ENCODE results near the gene ARL13B.
"Not testable (repeated sequence)": the region's sequence is repeated elsewhere in the genome, so short reads cannot be mapped to it uniquely, and the experiment has no call there.

ARL13B gene

DNA sequence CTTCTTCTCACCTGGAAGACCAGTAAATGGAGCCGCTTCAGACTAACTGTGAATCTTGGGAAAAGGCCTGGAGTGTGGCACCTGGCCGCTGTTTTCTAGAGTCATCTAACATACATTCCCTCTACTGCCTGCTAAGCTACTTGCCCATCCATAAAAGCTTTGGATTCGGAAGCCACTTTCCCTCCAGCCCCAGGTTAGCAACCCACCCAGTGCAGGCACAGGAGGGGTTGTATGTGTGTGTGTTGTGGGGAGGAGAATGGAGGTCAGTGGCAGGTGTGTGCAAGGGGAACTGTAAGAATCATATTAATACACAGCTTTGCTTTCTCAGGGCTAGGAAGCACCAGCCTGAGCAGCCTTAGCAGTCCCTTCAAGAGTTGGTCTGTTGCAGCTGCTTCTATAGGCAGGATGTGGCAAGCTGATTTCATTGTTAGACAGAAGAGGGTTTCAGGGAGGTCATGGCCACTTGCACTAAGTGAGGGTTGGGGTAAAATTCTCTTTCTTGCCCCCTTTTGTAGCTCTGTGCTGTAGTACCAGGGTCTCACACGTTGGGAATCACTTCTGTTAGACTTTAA, 91.8 kb downstream of the ARL13B start:
- no peaks in the 10 kb centered on the region for H3K36me3 ChIP-seq (ENCODE audit: control insufficient read depth, insufficient read depth, low read length)
- no peak overlapping the region for H3K4me3 ChIP-seq (ENCODE audit: low read length)
- H3K27ac ChIP-seq (ENCODE audit: low read length) = no peak overlapping the region
- no peak for DNase-seq (ENCODE audit: low read depth, low spot score)
- H3K9me3 ChIP-seq (ENCODE audit: control insufficient read depth, insufficient read depth, low read length) = no peaks in the 10 kb centered on the region
- WGBS (ENCODE audit: insufficient coverage, insufficient read length) = no CpG with 5 or more reads among the region's 4 CpGs
- no peaks in the 10 kb centered on the region for H3K4me1 ChIP-seq (ENCODE audit: control insufficient read depth, insufficient read depth, low read length)
- no peaks in the 10 kb centered on the region for H3K27me3 ChIP-seq (ENCODE audit: control insufficient read depth, insufficient read depth, low read length)

DNA sequence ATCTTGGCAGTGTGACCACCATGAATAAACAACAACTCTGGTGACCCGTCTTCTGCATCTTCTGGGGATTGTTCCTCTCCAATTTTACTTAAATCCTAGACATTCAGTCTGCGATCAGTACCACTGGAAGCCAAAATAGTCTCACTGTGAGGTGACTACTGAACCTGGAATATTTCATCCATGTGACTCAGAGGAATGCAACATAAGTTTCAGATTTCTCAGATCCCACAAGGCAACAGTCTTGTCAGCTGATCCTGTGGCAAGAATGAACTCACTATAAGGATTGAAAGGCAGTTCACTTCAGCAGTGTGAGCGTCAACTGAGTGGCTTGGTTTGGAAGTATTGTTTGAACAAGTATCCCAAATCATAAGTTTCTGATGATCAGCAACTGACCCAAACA, 96.1 kb downstream of the ARL13B start:
- no peak overlapping the region for H3K27ac ChIP-seq (ENCODE audit: low read length)
- H3K27me3 ChIP-seq (ENCODE audit: control insufficient read depth, insufficient read depth, low read length) = no peaks in the 10 kb centered on the region
- WGBS (ENCODE audit: insufficient coverage, insufficient read length) = no CpG with 5 or more reads among the region's 3 CpGs
- no peak for DNase-seq (ENCODE audit: low read depth, low spot score)
- H3K36me3 ChIP-seq (ENCODE audit: control insufficient read depth, insufficient read depth, low read length) = no peaks in the 10 kb centered on the region
- H3K4me3 ChIP-seq (ENCODE audit: low read length) = no peak overlapping the region
- H3K9me3 ChIP-seq (ENCODE audit: control insufficient read depth, insufficient read depth, low read length) = no peaks in the 10 kb centered on the region
- H3K4me1 ChIP-seq (ENCODE audit: control insufficient read depth, insufficient read depth, low read length) = peaks cover 2% of the 10 kb centered on the region

DNA sequence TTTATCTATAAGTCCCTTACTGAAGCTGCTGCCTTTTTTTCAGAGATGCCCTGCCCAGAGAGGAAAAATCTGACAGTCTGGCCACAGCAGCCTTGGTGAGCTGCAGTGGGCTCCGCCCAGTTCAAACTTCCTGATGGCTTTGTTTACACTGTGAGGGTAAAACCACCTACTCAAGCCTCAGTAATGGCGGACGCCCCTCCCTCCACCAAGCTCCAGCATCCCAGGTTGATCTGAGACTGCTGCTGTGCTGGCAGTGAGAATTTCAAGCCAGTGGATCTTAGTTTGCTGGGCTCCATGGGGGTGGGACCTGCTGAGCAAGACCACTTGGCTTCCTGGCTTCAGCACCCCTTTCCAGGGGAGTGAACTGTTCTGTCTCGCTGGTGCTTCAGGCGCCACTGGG, 100.6 kb downstream of the ARL13B start:
- DNase-seq (ENCODE audit: low read depth, low spot score); H3K9me3 ChIP-seq (ENCODE audit: control insufficient read depth, insufficient read depth, low read length); H3K4me1 ChIP-seq (ENCODE audit: control insufficient read depth, insufficient read depth, low read length); H3K4me3 ChIP-seq (ENCODE audit: low read length); H3K27me3 ChIP-seq (ENCODE audit: control insufficient read depth, insufficient read depth, low read length); H3K27ac ChIP-seq (ENCODE audit: low read length); H3K36me3 ChIP-seq (ENCODE audit: control insufficient read depth, insufficient read depth, low read length): not testable (repeated sequence)
- WGBS (ENCODE audit: insufficient coverage, insufficient read length) = no CpG with 5 or more reads among the region's 5 CpGs

DNA sequence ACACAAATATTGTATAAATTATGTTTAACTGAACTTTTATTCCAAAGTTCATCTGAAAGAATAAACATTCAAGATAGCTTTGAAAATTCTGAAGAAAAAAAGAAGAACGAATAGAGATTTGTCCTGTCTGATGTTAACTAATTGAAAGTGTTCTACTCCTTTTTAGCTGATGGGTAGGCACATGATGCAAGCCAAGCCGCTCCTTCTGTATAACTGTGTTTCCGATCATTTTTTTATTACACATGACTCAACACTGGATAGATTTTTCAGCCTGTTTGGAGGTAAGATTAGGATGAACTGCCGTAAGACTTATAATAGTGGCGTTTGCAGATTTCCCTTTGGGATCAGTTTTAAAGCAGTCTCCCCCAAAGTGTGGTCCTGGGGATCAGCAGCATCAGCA, 101.9 kb downstream of the ARL13B start:
- no CpG with 5 or more reads among the region's 5 CpGs for WGBS (ENCODE audit: insufficient coverage, insufficient read length)
- Histone ChIP-seq H3K4me3 (ENCODE audit: low read length) (no peak overlapping the region), H3K36me3 (ENCODE audit: control insufficient read depth, insufficient read depth, low read length) (no peaks in the 10 kb centered on the region)

DNA sequence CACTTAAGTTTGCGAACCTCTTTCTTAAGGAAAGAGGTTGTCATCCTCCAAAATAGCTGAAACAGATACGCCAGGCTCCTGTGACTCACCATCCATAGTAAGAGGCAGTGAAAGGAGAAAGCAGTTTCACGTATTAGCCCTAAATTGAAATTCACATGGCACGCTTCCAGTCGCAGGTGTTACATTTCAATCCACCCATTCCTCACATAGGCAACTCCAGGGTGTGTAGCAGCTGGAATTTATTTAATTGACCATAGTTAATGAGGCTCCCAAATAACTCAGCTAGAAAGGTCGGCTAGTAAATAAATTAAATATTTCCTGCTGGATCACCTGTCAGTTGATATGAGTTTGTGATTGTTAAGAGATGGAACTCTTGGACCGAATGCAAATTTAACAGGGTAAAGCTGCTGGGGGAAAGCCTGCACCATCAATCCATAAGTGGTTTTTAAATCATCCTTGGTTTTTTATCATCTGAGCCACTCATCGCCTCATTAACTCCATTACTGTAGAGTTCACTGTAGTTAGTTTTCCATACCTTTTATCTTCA, 102.5 kb downstream of the ARL13B start:
- H3K4me1 ChIP-seq (ENCODE audit: control insufficient read depth, insufficient read depth, low read length) = peaks cover 2% of the 10 kb centered on the region
- H3K36me3 ChIP-seq (ENCODE audit: control insufficient read depth, insufficient read depth, low read length) = no peaks in the 10 kb centered on the region
- no CpG with 5 or more reads among the region's 8 CpGs for WGBS (ENCODE audit: insufficient coverage, insufficient read length)
- H3K4me3 ChIP-seq (ENCODE audit: low read length) = no peak overlapping the region
- no peaks in the 10 kb centered on the region for H3K27me3 ChIP-seq (ENCODE audit: control insufficient read depth, insufficient read depth, low read length)
- H3K27ac ChIP-seq (ENCODE audit: low read length) = no peak overlapping the region
- no peak for DNase-seq (ENCODE audit: low read depth, low spot score)
- no peaks in the 10 kb centered on the region for H3K9me3 ChIP-seq (ENCODE audit: control insufficient read depth, insufficient read depth, low read length)

More for the DNA sequence above, 101.9 kb downstream of the ARL13B start:
- Histone ChIP-seq H3K4me1 (ENCODE audit: control insufficient read depth, insufficient read depth, low read length) (peaks cover 2% of the 10 kb centered on the region), H3K27me3 (ENCODE audit: control insufficient read depth, insufficient read depth, low read length) (no peaks in the 10 kb centered on the region), H3K9me3 (ENCODE audit: control insufficient read depth, insufficient read depth, low read length) (no peaks in the 10 kb centered on the region), H3K27ac (ENCODE audit: low read length) (no peak overlapping the region)
- DNase-seq (ENCODE audit: low read depth, low spot score) = no peak

DNA sequence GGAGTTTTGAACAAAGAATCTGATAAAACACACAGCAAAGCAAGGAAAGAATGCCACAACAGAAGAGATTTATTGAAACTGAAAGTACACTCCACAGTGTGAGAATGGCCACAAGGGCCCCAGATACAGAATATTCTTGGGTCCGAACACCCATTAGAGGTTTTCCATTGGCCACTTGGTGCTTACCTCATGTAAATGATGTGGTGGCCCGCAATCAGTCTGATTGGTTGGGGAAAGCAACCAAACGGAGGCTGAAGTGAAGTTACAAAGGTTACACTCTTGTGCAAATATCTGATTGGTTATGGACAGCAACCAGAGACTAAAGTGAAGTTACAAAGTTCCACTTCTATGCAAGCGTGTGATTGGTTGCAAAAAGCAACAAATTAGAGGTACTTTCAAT, 103.3 kb downstream of the ARL13B start:
- H3K27me3 ChIP-seq (ENCODE audit: control insufficient read depth, insufficient read depth, low read length) = no peaks in the 10 kb centered on the region
- H3K36me3 ChIP-seq (ENCODE audit: control insufficient read depth, insufficient read depth, low read length) = no peaks in the 10 kb centered on the region
- no peak overlapping the region for H3K4me3 ChIP-seq (ENCODE audit: low read length)
- H3K4me1 ChIP-seq (ENCODE audit: control insufficient read depth, insufficient read depth, low read length) = peaks cover 2% of the 10 kb centered on the region
- H3K27ac ChIP-seq (ENCODE audit: low read length) = no peak overlapping the region
- WGBS (ENCODE audit: insufficient coverage, insufficient read length) = no CpG with 5 or more reads among the region's 4 CpGs
- DNase-seq (ENCODE audit: low read depth, low spot score) = no peak
- no peaks in the 10 kb centered on the region for H3K9me3 ChIP-seq (ENCODE audit: control insufficient read depth, insufficient read depth, low read length)

DNA sequence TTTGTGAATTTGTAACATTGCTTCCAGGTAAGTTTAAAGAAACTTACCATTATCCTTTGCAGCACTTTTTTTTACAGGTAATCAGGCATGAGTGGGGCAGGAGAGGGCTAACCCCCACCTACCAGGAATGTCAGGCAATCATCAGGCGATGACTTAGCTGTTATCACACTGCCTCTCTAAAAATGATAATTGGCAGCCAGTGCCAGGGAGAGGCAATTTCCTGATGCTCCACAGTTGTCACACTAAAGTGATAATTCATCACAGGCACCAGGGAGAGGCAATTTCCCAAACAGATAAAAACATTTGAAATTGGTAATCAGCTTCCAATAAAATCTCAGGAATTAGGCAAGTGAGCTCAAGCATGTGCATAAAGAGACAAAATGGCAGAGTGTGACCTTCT, 109.2 kb downstream of the ARL13B start:
- Histone ChIP-seq H3K27ac (ENCODE audit: low read length) (no peak overlapping the region), H3K4me3 (ENCODE audit: low read length) (no peak overlapping the region), H3K27me3 (ENCODE audit: control insufficient read depth, insufficient read depth, low read length) (no peaks in the 10 kb centered on the region), H3K9me3 (ENCODE audit: control insufficient read depth, insufficient read depth, low read length) (no peaks in the 10 kb centered on the region), H3K4me1 (ENCODE audit: control insufficient read depth, insufficient read depth, low read length) (no peaks in the 10 kb centered on the region), H3K36me3 (ENCODE audit: control insufficient read depth, insufficient read depth, low read length) (no peaks in the 10 kb centered on the region)
- no peak for DNase-seq (ENCODE audit: low read depth, low spot score)
- no CpG with 5 or more reads among the region's 1 CpG for WGBS (ENCODE audit: insufficient coverage, insufficient read length)

DNA sequence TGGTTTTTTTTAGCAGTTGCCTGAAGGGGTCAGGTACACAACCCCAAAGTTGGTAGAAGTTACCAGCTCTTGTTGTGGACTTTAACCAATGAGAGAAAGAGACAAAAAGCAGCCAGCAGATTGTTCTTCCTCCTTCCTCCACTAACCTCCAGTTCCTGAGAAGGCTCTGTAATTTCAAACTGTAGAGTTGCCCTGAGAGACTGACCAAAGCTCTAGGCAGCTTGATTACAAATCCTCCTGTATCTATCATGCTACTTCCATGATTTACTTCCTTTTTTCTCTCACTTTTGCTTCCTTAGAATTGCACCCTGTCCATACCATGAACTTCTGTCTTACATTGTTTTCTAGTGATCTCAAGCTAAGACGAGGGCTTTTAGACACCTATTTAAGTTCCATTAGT, 112.1 kb downstream of the ARL13B start:
- no peaks in the 10 kb centered on the region for H3K9me3 ChIP-seq (ENCODE audit: control insufficient read depth, insufficient read depth, low read length)
- no peaks in the 10 kb centered on the region for H3K4me1 ChIP-seq (ENCODE audit: control insufficient read depth, insufficient read depth, low read length)
- no peak overlapping the region for H3K4me3 ChIP-seq (ENCODE audit: low read length)
- WGBS (ENCODE audit: insufficient coverage, insufficient read length) = no CpG with 5 or more reads among the region's 1 CpG
- H3K27ac ChIP-seq (ENCODE audit: low read length) = no peak overlapping the region
- H3K36me3 ChIP-seq (ENCODE audit: control insufficient read depth, insufficient read depth, low read length) = no peaks in the 10 kb centered on the region
- no peak for DNase-seq (ENCODE audit: low read depth, low spot score)
- H3K27me3 ChIP-seq (ENCODE audit: control insufficient read depth, insufficient read depth, low read length) = no peaks in the 10 kb centered on the region

DNA sequence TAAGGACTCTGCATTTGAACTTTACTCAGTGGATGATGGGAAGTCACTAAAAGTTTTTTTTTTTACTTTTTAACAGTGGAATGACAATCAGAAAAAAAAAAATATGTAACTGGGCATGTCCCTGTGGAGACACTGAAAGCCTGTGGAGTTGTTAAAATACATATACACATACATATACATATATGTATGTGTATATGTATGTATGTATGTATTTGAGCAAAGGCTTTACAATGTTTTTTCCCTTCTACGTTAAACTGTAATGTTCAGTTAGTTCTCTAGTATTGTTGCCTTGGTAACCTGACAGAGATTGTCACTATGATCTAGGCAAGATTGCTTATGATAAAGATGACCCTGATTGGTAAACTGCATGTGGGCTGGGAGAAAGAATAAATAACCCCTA, 113.2 kb downstream of the ARL13B start:
- H3K27me3 ChIP-seq (ENCODE audit: control insufficient read depth, insufficient read depth, low read length) = no peaks in the 10 kb centered on the region
- H3K27ac ChIP-seq (ENCODE audit: low read length) = no peak overlapping the region
- no peaks in the 10 kb centered on the region for H3K36me3 ChIP-seq (ENCODE audit: control insufficient read depth, insufficient read depth, low read length)
- H3K4me1 ChIP-seq (ENCODE audit: control insufficient read depth, insufficient read depth, low read length) = no peaks in the 10 kb centered on the region
- H3K4me3 ChIP-seq (ENCODE audit: low read length) = no peak overlapping the region
- no CpG with 5 or more reads among the region's 1 CpG for WGBS (ENCODE audit: insufficient coverage, insufficient read length)
- no peaks in the 10 kb centered on the region for H3K9me3 ChIP-seq (ENCODE audit: control insufficient read depth, insufficient read depth, low read length)
- DNase-seq (ENCODE audit: low read depth, low spot score) = no peak

DNA sequence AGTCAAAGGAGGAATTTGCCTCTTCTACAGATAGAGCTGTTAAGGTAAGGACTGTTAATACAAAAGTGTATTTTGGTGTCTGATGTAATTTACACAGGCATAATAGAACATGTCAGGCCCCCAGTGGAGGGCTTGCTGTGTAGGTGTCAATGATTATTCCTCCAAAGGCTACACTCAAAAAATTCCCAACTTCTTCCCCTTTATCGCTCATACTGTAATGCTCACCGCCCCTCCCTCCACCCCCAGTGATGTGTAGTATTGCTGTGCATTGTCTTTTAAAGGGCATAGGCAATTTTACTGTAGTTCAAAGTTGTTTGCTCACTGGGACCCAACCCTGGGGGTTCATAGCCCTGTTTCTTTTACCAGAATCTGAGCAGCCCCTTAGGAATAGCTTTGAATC, 115.2 kb downstream of the ARL13B start:
- no CpG with 5 or more reads among the region's 2 CpGs for whole genome bisulfite sequencing (ENCODE audit: insufficient coverage, insufficient read length)
- Histone ChIP-seq H3K4me1 (ENCODE audit: control insufficient read depth, insufficient read depth, low read length) (no peaks in the 10 kb centered on the region), H3K36me3 (ENCODE audit: control insufficient read depth, insufficient read depth, low read length) (no peaks in the 10 kb centered on the region), H3K27me3 (ENCODE audit: control insufficient read depth, insufficient read depth, low read length) (no peaks in the 10 kb centered on the region), H3K4me3 (ENCODE audit: low read length) (no peak overlapping the region), H3K27ac (ENCODE audit: low read length) (no peak overlapping the region), H3K9me3 (ENCODE audit: control insufficient read depth, insufficient read depth, low read length) (no peaks in the 10 kb centered on the region)
- no peak for DNase-seq (ENCODE audit: low read depth, low spot score)

DNA sequence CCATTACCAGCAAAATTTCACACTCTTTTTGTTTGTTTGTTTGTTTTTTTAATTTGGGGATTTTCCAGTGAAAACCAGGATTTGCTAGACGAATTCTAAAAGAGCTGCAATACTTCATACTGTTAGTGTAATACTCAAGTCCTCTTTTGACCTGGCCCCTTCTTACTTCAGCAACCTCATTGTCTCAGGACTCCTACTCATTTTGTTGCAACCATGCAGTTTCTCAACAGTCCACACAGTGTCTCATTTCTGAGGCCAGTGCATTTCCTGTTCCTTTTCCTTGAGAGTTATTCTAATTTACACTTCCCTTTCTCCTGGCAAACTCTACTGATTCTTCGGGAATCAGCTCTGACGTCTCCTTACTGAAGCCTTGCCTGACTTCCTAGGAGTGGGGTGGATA, 118.5 kb downstream of the ARL13B start:
- no peaks in the 10 kb centered on the region for H3K4me1 ChIP-seq (ENCODE audit: control insufficient read depth, insufficient read depth, low read length)
- no peak overlapping the region for H3K27ac ChIP-seq (ENCODE audit: low read length)
- no peak for DNase-seq (ENCODE audit: low read depth, low spot score)
- H3K27me3 ChIP-seq (ENCODE audit: control insufficient read depth, insufficient read depth, low read length) = no peaks in the 10 kb centered on the region
- H3K36me3 ChIP-seq (ENCODE audit: control insufficient read depth, insufficient read depth, low read length) = no peaks in the 10 kb centered on the region
- no peaks in the 10 kb centered on the region for H3K9me3 ChIP-seq (ENCODE audit: control insufficient read depth, insufficient read depth, low read length)
- H3K4me3 ChIP-seq (ENCODE audit: low read length) = no peak overlapping the region
- no CpG with 5 or more reads among the region's 3 CpGs for WGBS (ENCODE audit: insufficient coverage, insufficient read length)

Measured in iPS DF 6.9 (cell line).